GM18861 (cell line): ENCODE data around the gene TADA2B.
A peak's percentile ranks its signal among the peaks of the same experiment; 100 is the strongest.

Experiments
- ATAC-seq: cut with Tn5 transposase; IDR thresholded peaks from one replicate; pipeline ENCODE4 v1.9.1; 2021; ENCODE audit not compliant: unreplicated experiment

Gene TADA2B

GRCh38 chr4:7043284-7044136 lies at the start of gene TADA2B:
TADA2B (plus strand) TSS chr4:7043372; CDS start chr4:7043580, 208 bp downstream.
- peak; percentile 12 for ATAC-seq

DNA sequence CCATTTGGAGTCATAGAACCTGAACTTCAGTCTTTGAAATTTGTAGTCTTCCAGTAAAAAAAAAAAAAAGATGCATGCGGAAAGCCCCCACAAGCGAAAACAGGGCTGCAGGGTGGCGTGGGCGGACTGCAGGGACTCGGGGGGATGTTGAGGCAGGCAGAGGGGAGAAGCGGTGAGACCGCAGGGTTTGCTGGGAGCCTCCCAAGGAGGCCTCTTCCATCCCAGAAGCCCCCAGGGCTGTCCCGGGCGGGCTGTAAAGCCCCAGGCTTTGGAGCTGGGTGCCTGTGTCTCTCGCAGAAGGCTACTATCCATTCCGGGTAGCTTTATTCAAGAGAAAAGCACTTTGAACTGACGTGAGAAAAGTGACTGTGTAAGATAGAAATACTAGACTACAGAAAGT lies 46.7 kb upstream of the TADA2B start:
- no peak for ATAC-seq

DNA sequence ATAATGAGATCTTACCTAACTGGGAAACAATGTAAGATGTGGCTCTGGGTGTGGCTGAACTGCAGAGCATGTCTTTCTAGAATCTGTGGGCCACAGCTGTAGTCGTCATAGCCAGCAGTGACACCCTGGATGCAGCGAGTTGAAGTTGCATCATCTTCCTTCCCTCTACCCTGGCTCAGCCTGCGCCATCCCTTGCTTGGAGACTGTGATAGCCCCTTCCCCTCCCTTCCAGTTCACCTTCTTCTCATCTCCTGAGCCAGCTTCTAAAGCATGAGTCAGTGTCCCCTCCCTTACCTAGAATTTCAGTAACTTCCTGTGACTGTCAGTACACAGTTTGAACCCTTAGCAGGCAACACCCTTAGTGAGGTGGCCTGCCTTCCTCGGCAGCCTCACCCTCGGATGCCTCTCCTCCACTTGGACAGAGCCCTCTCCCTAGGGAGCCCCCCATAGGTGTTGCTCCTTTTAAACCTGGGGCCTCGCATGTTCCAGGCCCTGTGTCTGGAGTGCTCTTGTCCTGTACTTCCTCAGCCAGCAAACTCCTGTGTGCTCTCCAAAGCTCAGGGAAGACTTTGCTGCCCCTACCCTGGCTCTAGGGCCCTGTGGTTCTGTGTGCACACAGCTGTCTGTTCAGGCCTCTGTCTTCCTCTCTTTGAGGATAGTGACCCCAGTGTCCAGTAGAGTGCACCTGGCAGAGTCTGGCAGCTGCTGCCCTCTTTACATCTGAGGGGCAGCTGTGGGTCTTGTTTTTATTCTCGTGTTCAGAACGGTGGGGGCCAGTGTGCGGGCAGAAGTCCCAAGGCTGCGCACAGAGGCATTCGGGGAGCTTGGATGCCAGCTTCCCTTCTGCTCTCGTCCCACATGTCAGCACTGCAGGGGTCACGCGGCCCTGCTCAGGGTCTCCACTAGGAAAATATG lies 43.7 kb upstream of the TADA2B start:
- no peak for ATAC-seq

DNA sequence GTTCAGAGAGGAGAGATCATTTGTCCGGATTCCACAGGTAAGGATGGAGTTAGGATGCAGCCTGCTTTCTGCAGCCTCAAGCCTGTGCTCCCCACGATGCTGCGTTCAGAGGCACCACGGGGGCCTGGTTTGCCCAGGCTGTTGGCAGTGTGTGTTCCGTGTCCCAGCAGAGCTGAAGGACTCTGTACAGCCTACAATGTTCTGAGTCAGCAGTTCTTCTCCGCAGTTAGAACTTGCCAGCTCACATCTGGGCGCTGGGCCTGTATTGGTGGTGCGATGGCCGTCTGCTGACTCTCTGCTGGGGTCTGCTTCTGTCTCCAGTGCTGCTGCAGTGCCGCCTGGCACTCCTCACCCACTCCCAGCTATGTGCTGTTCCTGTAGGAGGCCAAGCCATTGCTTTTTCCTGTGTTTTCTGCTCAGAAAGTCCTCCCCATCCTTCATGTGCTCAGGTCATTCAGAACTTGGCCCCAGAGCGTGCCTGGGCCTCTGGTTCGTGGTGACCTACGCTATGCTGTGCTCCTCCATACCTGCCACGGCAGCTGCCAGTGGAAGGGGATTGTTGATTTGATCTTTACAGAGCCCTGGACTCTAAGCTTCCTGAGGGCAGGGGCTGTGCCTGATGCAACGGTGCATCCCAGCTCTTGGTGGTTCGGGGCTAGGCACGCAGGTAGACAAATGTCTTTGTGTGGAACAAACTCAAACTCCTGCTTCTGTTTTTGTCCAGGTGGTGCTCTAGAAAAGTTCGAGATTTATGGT lies 42.6 kb upstream of the TADA2B start:
- no peak for ATAC-seq

- no peak for ATAC-seq
Measured at GRCh38 chr4:7001271-7001670, 41.9 kb upstream of the TADA2B start.

DNA sequence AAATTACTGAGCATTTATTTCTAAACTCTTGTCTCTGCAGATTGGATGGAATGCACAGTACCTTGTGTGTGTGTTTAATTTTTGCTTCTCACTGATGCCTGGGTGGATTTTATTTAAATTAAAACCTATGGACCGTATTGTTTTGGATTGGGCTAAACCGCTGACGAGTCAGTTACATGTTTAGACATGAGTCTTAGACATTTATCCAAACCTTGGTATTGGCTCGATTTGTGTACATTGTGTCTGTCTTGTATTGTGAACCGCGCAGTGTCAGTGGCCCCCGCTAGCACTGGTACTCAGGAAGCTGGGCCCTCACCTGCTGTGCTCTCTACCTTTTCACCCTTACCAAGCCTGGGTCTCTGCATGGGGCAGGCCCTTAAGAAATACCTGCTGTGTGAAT lies 40.8 kb upstream of the TADA2B start:
- ATAC-seq, result no peak

DNA sequence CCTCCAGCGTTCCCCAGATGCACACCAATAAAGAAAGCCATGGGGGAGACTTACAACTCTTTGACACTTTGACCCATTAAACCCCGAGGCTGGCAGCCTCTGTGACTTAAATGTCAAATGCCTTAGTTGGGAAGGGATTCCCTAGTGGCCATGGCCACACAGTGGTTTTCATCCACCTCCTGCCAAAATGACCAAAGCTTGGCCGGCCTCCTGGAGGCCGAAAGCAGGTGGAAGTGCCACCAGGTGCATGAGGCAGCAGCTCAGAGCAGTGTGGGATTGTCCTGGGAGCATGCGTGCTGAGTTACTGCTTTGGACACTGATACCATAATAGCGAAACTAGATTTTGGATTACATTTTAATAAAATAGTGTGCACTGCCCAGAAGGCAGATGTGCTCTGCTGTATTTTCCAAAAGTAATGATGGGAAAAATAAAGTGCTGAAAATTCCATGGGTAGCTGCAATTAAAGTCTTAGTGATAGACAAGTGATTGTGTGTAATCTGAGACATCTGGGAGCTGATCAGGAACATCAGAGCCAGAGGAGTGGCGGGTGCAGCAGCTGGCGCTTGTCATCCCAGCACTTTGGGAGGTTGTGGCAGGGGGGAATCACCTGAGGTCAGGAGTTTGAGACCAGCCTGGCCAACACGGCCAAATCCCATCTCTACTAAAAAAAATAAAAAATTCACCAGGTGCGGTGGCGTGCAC lies 39.8 kb upstream of the TADA2B start:
- ATAC-seq, result no peak

GRCh38 chr4:7003879-7004240 lies 39.3 kb upstream of the TADA2B start:
- no peak for ATAC-seq

GRCh38 chr4:7004331-7004730 lies 38.8 kb upstream of the TADA2B start:
- no peak for ATAC-seq

GRCh38 chr4:7005571-7005970 lies 37.6 kb upstream of the TADA2B start:
- no peak for ATAC-seq

DNA sequence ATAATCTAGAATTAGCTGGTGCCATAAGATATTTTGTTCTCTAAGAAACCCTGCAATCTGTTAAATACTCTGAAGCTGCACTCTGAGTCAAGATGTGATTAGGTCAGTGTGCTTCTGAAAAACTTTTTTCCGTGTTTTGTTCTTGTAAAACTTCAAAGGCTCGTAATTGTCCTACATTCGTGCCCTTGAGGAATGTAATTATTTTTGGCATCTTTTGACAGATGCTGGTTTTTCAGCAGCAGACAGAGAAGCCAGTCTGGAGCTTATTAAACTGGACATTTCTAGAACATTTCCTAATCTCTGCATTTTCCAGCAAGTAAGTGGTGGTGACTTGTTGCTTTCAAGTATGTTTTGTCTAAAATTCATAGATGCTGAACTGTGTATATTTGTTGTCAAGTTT lies 36.8 kb upstream of the TADA2B start:
- ATAC-seq, result no peak

- ATAC-seq, result no peak
Measured at GRCh38 chr4:7007142-7007907, 35.8 kb upstream of the TADA2B start.

DNA sequence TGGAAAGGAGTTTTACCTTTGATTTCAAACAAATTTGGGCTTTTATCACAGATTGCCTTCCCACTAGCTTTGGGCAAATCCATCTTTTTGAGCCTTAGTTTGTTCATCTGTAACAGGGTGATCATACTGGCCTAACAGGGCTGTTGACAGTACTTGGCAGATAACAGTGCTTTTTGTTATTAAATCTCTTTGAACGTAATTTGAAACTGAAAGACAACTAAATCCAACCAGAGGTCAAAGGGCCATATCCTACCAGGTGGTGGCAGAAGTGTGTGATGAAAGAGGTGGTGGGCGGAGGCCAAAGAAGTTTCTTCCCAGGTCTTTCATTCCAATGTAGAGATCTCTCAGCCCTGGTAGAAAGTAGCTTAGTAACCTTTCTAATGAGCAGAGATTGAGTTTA lies 35.2 kb upstream of the TADA2B start:
- ATAC-seq, result no peak

DNA sequence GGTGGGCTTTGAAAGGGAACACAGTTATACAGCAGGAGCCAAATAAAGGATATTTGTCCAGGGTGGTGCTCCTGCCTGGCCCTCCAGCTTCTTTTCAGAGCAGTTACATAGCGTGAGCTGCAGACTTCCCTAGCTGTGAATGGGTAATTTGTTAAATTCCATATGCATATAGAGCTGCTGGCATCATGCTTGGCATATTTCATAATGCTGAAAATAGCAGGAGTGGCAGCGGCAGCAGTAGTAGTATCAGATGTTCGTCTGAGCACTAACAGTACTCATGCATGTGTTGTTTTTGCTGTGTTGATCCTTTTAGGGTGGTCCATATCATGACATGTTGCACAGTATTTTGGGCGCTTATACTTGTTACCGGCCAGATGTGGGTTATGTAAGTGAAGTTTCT lies 33.6 kb upstream of the TADA2B start:
- ATAC-seq, result no peak

DNA sequence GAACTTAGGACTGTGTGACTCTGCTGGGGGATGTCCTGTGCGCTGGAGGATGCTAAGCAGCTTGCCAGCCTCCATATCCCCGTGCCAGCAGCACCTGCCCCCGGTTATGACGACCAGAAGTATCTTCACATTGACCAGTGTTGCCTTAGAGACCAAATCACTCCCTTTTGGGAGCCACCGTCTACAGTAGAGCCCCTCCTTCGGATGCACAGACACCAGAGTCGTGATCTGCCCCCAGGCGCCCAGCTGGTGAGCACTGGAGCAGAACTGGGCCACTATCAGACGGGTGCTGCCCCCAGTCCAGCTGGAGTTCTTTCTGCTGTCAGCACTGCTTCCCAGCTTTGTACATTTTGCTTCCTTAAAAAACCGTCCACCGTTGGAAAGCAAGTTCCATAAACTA lies 30.0 kb upstream of the TADA2B start:
- ATAC-seq, result no peak

DNA sequence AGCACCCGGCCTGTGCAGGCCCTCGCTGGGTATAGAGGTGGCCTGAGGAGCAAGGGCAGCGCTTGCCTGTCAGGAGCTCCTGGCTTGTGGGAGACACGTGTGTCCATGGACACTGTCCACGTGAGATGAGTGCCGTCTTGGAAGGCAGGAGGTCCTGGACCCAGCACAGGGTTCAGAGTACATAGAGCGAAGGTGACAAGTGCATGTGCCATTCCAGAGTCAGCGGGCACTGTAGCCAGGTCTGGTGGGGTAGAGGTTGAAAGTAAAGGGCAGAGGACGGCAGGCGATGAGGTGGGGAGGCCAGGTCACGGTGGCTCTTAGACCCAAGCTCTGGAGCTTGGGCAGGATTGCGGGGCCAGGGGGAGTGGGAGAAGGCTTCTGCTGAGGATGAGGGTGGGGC lies 28.4 kb upstream of the TADA2B start:
- ATAC-seq, result no peak

DNA sequence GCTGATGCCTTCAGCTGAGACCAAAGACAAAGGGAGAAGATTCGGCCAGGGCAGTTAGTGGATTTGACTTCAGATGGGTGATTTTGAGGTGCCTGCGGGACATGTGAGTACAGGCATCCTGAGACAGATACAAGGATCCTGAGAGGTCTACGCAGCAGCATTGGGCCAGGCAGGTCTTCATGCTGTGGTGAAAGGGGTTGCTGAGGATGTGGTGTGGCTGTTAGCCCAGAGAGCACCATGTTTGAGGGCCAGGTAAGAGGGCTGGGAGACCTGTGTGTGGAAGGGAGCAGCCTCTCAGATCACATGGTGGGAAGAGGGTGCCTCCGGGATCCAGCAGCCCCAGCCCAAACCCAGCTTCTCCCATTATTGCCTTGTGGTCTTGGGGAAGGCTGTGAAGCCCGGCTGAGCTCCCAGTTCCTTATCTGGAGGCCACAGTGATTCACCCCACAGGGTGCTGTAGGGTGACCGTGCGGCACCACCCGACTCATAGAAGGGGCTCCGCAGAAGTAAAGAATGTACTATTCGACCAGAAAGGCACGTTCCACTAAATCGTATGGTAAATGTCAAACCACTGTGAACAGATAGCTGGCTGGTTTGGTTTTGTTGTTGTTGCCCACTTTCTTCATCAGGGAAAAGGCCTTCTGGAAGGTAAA lies 27.7 kb upstream of the TADA2B start:
- no peak for ATAC-seq

- no peak for ATAC-seq
Measured at GRCh38 chr4:7016086-7016485, 27.1 kb upstream of the TADA2B start.

DNA sequence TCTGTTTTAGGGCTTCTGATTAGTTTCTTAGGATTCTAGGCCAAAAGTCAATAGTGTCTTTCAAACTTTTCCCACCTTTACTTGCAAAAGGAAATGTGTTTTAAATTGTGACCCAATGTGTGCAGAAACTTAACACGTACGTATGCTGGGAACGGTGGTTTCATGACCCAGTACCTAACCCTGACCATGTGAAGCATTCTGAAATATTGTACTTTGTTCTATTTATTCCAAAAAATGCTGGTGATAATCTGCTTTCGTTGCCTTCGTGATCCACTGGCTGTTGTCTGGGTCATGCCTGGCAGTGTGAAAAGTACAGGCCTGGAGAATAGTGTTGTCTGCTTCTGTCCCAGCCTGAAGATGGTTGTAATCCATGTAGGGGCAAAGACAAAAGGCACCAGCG lies 26.7 kb upstream of the TADA2B start:
- ATAC-seq, result no peak
